GM23338 (cell line): Measurements from ENCODE around the gene FNDC3B. TPM values are rescaled to one million over a fixed set of nuclear protein-coding genes. Genes with fewer than 3 reads are reported as not detected.

Experiments
- ATAC-seq: fragments of 200-7000 bp; cut with Tn5 transposase; 3 replicates; pipeline ENCODE4 v1.9.1; 2020
- DNase-seq: peaks from one replicate; pipeline ENCODE4 v3.0.0-alpha.2; 2015; ENCODE audit warnings: low spot score
- H2AFZ ChIP-seq: fragments of 200-600 bp; sonication (generic); 2 replicates; pipeline ENCODE4 v1.8.0; 2016; ENCODE audit warnings: antibody characterized with exemption, mild to moderate bottlenecking, moderate library complexity
- H3F3A ChIP-seq: fragments of 200-600 bp; sonication (generic); replicated peaks from 2 replicates; pipeline ENCODE4 v1.8.0; 2017; ENCODE audit warnings: antibody characterized with exemption, mixed run types, low read depth
- H3K27ac ChIP-seq: fragments of 200-600 bp; sonication (generic); 2 replicates; pipeline ENCODE4 v1.6.1; 2016; ENCODE audit warnings: low read depth
- H3K27me3 ChIP-seq: fragments of 200-600 bp; sonication (generic); 2 replicates; pipeline ENCODE4 v1.8.0; 2016; ENCODE audit warnings: mild to moderate bottlenecking, mixed run types, moderate library complexity; ENCODE audit not compliant: insufficient read depth
- H3K36me3 ChIP-seq: fragments of 200-600 bp; sonication (generic); 2 replicates; pipeline ENCODE4 v1.8.0; 2016; ENCODE audit warnings: mild to moderate bottlenecking; ENCODE audit not compliant: insufficient read depth
- H3K4me1 ChIP-seq: fragments of 200-600 bp; sonication (generic); 2 replicates; pipeline ENCODE4 v1.8.0; 2016; ENCODE audit warnings: mild to moderate bottlenecking, moderate library complexity; ENCODE audit not compliant: insufficient read depth
- H3K4me2 ChIP-seq: fragments of 200-600 bp; sonication (generic); 2 replicates; pipeline ENCODE4 v1.7.1; 2017; ENCODE audit warnings: mixed run types
- H3K4me3 ChIP-seq: fragments of 200-600 bp; sonication (generic); 2 replicates; pipeline ENCODE4 v1.6.1; 2016; ENCODE audit warnings: mixed run types
- H3K79me2 ChIP-seq: fragments of 200-600 bp; sonication (generic); replicated peaks from 2 replicates; pipeline ENCODE4 v1.8.0; 2017; ENCODE audit warnings: mild to moderate bottlenecking; ENCODE audit not compliant: insufficient read depth
- H3K9me2 ChIP-seq: fragments of 200-600 bp; sonication (generic); 2 replicates; pipeline ENCODE4 v1.8.0; 2017; ENCODE audit not compliant: insufficient read depth
- H4K20me1 ChIP-seq: fragments of 200-600 bp; sonication (generic); replicated peaks from 2 replicates; pipeline ENCODE4 v1.8.0; 2017; ENCODE audit warnings: mild to moderate bottlenecking; ENCODE audit not compliant: insufficient read depth
- H3K27ac Mint-ChIP-seq: 2 replicates; pipeline ENCODE4 v1.8.0; 2020; ENCODE audit warnings: inconsistent platforms, mild to moderate bottlenecking, moderate library complexity, mixed read lengths
- H3K27me3 Mint-ChIP-seq: 3 replicates; pipeline ENCODE4 v1.8.0; 2022; ENCODE audit warnings: low read depth, mild to moderate bottlenecking, moderate library complexity, mixed read lengths, inconsistent platforms; ENCODE audit not compliant: insufficient read depth, poor library complexity
- H3K36me3 Mint-ChIP-seq: 3 replicates; pipeline ENCODE4 v1.8.0; 2021; ENCODE audit warnings: low read depth, mild to moderate bottlenecking, inconsistent platforms, moderate library complexity, mixed read lengths
- H3K4me1 Mint-ChIP-seq: 3 replicates; pipeline ENCODE4 v1.8.0; 2020; ENCODE audit warnings: mild to moderate bottlenecking, inconsistent platforms, mixed read lengths
- H3K4me3 Mint-ChIP-seq: 3 replicates; pipeline ENCODE4 v1.8.0; 2021; ENCODE audit warnings: moderate library complexity, mild to moderate bottlenecking, inconsistent platforms, mixed read lengths
- H3K9me3 Mint-ChIP-seq: 3 replicates; pipeline ENCODE4 v1.8.0; 2020; ENCODE audit warnings: moderate library complexity, mild to moderate bottlenecking, inconsistent platforms, mixed read lengths
- CREB1 ChIP-seq: fragments of 250-450 bp; sonication (Bioruptor Pico); IDR thresholded peaks from 2 replicates; pipeline ENCODE4 v1.5.0; 2020; ENCODE audit warnings: low read depth, mild to moderate bottlenecking, moderate library complexity
- EZH2 ChIP-seq: fragments of 200-600 bp; sonication (generic); IDR thresholded peaks from one replicate; pipeline ENCODE4 v1.8.0; 2017; ENCODE audit warnings: antibody characterized with exemption, mild to moderate bottlenecking, low read depth; ENCODE audit not compliant: unreplicated experiment
- EZH2phosphoT487 ChIP-seq: fragments of 200-600 bp; sonication (generic); IDR thresholded peaks from one replicate; pipeline ENCODE4 v1.8.1; 2018; ENCODE audit warnings: antibody characterized with exemption; ENCODE audit not compliant: unreplicated experiment
- JUNB ChIP-seq: IDR thresholded peaks from one replicate; pipeline ENCODE4 v1.6.1; 2016; ENCODE audit warnings: antibody characterized with exemption; ENCODE audit not compliant: unreplicated experiment
- NANOG ChIP-seq: IDR thresholded peaks from 2 replicates; pipeline ENCODE4 v1.6.1; 2016; ENCODE audit warnings: antibody characterized with exemption, borderline replicate concordance
- POLR2AphosphoS5 ChIP-seq: IDR thresholded peaks from 2 replicates; pipeline ENCODE4 v1.6.1; 2016; ENCODE audit warnings: antibody characterized with exemption, low read depth
- STAT1 ChIP-seq: IDR thresholded peaks from one replicate; pipeline ENCODE4 v1.6.1; 2016; ENCODE audit warnings: antibody characterized with exemption; ENCODE audit not compliant: unreplicated experiment
- ZNF114 ChIP-seq: fragments of 250-450 bp; sonication (Bioruptor Pico); IDR thresholded peaks from 2 replicates; pipeline ENCODE4 v1.5.0; 2020; ENCODE audit warnings: mild to moderate bottlenecking, moderate library complexity
- ZNF331 ChIP-seq: fragments of 250-450 bp; sonication (Bioruptor Pico); IDR thresholded peaks from 2 replicates; pipeline ENCODE4 v1.5.0; 2020; ENCODE audit warnings: low read depth, mild to moderate bottlenecking, moderate library complexity
- polyA plus RNA-seq: library from polyadenylated mRNA; unstranded; fragments of >200 nt; fragmentation: Nextera tagmentation; extraction: Ambion mirVana; gene quantifications from 2 replicates; pipeline ENCODE4 v1.2.1, GENCODE V29; 2016
- total RNA-seq: library from RNA; depleted of rRNA; stranded (reverse); fragments of >200 nt; shearing (Covaris generic); gene quantifications from 2 replicates; pipeline ENCODE4 v1.2.3, GENCODE V29; 2014
- TF ChIP-seq, protein P1 (sequence below): IDR thresholded peaks from one replicate; pipeline ENCODE4 v1.6.1; 2018; ENCODE audit warnings: antibody characterized with exemption; ENCODE audit not compliant: unreplicated experiment
- TF ChIP-seq, protein P2 (sequence below), 2 experiments: fragments of 200-600 bp in 1 of 2; sonication (generic) in 1 of 2; conservative IDR thresholded peaks; 2 replicates each; pipeline versions ENCODE4 v1.5.1 to v1.6.1; 2016 to 2017; ENCODE audit warnings: antibody characterized with exemption in 2 of 2, low read depth in 2 of 2, mild to moderate bottlenecking in 2 of 2, moderate library complexity in 1 of 2
- TF ChIP-seq, protein P3 (sequence below): fragments of 250-450 bp; sonication (Bioruptor Pico); IDR thresholded peaks from 2 replicates; pipeline ENCODE4 v1.5.0; 2020; ENCODE audit warnings: mild to moderate bottlenecking, moderate library complexity
- TF ChIP-seq, protein P4 (sequence below): IDR thresholded peaks from 2 replicates; pipeline ENCODE4 v1.6.1; 2016; ENCODE audit warnings: antibody characterized with exemption

The FNDC3B gene
- total and polyA plus RNA-seq, 2 experiments from 2014 or later = 19.1 to 55.4 TPM

DNA sequence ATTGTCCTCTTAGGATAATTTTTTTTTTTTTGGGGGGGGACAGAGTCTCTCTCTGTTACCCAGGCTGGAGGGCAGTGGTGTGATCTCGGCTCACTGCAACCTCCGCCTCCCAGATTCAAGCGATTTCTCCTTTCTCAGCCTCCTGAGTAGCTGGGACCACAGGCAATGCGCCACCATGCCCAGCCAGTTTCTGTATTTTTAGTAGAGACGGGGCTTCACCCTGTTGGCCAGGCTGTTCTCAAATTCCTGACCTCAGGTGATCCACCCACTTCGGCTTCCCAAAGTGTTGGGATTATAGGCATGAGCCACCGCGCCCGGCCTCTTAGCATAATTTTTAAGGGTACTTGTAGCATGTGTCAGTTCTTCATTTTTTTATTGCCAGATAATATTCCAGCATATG lies 122.6 kb downstream of the FNDC3B start:
- no peaks in the 10 kb centered on the region for H4K20me1 ChIP-seq
- DNase-seq = no peak
- Mint-ChIP-seq H3K36me3 (0 out of 3 replicates have a peak, but pooled peaks cover 3% of the 10 kb centered on the region), H3K4me3 (no peak overlapping the region), H3K4me1 (peaks cover 57% of the 10 kb centered on the region), H3K9me3 (no peaks in the 10 kb centered on the region), H3K27ac (0 out of 2 replicates have a peak overlapping the region, but pooled peaks have one; percentile 56), H3K27me3 (peaks cover 6% of the 10 kb centered on the region)
- H3K9me2 ChIP-seq = no peaks in the 10 kb centered on the region
- H3F3A ChIP-seq = no peaks in the 10 kb centered on the region
- no peaks in the 10 kb centered on the region for H3K27me3 ChIP-seq
- H2AFZ ChIP-seq = no peak overlapping the region
- H3K4me1 ChIP-seq = peaks cover 33% of the 10 kb centered on the region
- TF ChIP-seq, protein P1, sequence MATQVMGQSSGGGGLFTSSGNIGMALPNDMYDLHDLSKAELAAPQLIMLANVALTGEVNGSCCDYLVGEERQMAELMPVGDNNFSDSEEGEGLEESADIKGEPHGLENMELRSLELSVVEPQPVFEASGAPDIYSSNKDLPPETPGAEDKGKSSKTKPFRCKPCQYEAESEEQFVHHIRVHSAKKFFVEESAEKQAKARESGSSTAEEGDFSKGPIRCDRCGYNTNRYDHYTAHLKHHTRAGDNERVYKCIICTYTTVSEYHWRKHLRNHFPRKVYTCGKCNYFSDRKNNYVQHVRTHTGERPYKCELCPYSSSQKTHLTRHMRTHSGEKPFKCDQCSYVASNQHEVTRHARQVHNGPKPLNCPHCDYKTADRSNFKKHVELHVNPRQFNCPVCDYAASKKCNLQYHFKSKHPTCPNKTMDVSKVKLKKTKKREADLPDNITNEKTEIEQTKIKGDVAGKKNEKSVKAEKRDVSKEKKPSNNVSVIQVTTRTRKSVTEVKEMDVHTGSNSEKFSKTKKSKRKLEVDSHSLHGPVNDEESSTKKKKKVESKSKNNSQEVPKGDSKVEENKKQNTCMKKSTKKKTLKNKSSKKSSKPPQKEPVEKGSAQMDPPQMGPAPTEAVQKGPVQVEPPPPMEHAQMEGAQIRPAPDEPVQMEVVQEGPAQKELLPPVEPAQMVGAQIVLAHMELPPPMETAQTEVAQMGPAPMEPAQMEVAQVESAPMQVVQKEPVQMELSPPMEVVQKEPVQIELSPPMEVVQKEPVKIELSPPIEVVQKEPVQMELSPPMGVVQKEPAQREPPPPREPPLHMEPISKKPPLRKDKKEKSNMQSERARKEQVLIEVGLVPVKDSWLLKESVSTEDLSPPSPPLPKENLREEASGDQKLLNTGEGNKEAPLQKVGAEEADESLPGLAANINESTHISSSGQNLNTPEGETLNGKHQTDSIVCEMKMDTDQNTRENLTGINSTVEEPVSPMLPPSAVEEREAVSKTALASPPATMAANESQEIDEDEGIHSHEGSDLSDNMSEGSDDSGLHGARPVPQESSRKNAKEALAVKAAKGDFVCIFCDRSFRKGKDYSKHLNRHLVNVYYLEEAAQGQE = no peak
- no peak for TF ChIP-seq NANOG
- TF ChIP-seq, protein P2, sequence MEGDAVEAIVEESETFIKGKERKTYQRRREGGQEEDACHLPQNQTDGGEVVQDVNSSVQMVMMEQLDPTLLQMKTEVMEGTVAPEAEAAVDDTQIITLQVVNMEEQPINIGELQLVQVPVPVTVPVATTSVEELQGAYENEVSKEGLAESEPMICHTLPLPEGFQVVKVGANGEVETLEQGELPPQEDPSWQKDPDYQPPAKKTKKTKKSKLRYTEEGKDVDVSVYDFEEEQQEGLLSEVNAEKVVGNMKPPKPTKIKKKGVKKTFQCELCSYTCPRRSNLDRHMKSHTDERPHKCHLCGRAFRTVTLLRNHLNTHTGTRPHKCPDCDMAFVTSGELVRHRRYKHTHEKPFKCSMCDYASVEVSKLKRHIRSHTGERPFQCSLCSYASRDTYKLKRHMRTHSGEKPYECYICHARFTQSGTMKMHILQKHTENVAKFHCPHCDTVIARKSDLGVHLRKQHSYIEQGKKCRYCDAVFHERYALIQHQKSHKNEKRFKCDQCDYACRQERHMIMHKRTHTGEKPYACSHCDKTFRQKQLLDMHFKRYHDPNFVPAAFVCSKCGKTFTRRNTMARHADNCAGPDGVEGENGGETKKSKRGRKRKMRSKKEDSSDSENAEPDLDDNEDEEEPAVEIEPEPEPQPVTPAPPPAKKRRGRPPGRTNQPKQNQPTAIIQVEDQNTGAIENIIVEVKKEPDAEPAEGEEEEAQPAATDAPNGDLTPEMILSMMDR (conservative IDR thresholded peaks at IDR 0.05; ENCODE audit: low read depth in 2 of 2) = no peak
- TF ChIP-seq STAT1 = no peak
- TF ChIP-seq EZH2 = no peak
- no peak for TF ChIP-seq EZH2phosphoT487
- TF ChIP-seq CREB1 (CRISPR knock-in tag) = no peak
- TF ChIP-seq, protein P3, sequence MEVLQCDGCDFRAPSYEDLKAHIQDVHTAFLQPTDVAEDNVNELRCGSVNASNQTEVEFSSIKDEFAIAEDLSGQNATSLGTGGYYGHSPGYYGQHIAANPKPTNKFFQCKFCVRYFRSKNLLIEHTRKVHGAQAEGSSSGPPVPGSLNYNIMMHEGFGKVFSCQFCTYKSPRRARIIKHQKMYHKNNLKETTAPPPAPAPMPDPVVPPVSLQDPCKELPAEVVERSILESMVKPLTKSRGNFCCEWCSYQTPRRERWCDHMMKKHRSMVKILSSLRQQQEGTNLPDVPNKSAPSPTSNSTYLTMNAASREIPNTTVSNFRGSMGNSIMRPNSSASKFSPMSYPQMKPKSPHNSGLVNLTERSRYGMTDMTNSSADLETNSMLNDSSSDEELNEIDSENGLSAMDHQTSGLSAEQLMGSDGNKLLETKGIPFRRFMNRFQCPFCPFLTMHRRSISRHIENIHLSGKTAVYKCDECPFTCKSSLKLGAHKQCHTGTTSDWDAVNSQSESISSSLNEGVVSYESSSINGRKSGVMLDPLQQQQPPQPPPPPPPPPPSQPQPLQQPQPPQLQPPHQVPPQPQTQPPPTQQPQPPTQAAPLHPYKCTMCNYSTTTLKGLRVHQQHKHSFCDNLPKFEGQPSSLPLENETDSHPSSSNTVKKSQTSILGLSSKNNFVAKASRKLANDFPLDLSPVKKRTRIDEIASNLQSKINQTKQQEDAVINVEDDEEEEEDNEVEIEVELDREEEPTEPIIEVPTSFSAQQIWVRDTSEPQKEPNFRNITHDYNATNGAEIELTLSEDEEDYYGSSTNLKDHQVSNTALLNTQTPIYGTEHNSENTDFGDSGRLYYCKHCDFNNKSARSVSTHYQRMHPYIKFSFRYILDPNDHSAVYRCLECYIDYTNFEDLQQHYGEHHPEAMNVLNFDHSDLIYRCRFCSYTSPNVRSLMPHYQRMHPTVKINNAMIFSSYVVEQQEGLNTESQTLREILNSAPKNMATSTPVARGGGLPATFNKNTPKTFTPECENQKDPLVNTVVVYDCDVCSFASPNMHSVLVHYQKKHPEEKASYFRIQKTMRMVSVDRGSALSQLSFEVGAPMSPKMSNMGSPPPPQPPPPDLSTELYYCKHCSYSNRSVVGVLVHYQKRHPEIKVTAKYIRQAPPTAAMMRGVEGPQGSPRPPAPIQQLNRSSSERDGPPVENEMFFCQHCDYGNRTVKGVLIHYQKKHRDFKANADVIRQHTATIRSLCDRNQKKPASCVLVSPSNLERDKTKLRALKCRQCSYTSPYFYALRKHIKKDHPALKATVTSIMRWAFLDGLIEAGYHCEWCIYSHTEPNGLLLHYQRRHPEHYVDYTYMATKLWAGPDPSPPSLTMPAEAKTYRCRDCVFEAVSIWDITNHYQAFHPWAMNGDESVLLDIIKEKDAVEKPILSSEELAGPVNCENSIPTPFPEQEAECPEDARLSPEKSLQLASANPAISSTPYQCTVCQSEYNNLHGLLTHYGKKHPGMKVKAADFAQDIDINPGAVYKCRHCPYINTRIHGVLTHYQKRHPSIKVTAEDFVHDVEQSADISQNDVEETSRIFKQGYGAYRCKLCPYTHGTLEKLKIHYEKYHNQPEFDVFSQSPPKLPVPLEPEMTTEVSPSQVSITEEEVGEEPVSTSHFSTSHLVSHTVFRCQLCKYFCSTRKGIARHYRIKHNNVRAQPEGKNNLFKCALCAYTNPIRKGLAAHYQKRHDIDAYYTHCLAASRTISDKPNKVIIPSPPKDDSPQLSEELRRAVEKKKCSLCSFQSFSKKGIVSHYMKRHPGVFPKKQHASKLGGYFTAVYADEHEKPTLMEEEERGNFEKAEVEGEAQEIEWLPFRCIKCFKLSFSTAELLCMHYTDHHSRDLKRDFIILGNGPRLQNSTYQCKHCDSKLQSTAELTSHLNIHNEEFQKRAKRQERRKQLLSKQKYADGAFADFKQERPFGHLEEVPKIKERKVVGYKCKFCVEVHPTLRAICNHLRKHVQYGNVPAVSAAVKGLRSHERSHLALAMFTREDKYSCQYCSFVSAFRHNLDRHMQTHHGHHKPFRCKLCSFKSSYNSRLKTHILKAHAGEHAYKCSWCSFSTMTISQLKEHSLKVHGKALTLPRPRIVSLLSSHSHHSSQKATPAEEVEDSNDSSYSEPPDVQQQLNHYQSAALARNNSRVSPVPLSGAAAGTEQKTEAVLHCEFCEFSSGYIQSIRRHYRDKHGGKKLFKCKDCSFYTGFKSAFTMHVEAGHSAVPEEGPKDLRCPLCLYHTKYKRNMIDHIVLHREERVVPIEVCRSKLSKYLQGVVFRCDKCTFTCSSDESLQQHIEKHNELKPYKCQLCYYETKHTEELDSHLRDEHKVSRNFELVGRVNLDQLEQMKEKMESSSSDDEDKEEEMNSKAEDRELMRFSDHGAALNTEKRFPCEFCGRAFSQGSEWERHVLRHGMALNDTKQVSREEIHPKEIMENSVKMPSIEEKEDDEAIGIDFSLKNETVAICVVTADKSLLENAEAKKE (CRISPR knock-in tag) = no peak
- TF ChIP-seq ZNF114 (CRISPR knock-in tag) = no peak
- TF ChIP-seq ZNF331 (CRISPR knock-in tag) = no peak
- no peak for TF ChIP-seq JUNB
- no peak for TF ChIP-seq POLR2AphosphoS5
- TF ChIP-seq, protein P4, sequence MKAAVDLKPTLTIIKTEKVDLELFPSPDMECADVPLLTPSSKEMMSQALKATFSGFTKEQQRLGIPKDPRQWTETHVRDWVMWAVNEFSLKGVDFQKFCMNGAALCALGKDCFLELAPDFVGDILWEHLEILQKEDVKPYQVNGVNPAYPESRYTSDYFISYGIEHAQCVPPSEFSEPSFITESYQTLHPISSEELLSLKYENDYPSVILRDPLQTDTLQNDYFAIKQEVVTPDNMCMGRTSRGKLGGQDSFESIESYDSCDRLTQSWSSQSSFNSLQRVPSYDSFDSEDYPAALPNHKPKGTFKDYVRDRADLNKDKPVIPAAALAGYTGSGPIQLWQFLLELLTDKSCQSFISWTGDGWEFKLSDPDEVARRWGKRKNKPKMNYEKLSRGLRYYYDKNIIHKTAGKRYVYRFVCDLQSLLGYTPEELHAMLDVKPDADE = no peak
- H3K36me3 ChIP-seq = no peaks in the 10 kb centered on the region
- H3K4me2 ChIP-seq = no peak overlapping the region
- no peak for ATAC-seq
- no peak overlapping the region for H3K27ac ChIP-seq
- no peak overlapping the region for H3K4me3 ChIP-seq
- peaks cover 98% of the 10 kb centered on the region for H3K79me2 ChIP-seq
